ENCODE measurements around the gene ZNF136.

ZNF136 gene

GRCh38 chr19:12208221-12208620 is 45.3 kb downstream of the ZNF136 start:
- Histone ChIP-seq H2AFZ (ENCODE audit: low read depth, low read length, severe bottlenecking) (no peak overlapping the region), H3K9me2 (replicated peaks; ENCODE audit: insufficient read depth, low read length) (no peaks in the 10 kb centered on the region), H3K9me3 (ENCODE audit: insufficient read depth, low read length) (peaks cover 42% of the 10 kb centered on the region; the same call in 1 of the 2 replicates), H3K4me3 (ENCODE audit: insufficient read depth, low read length, poor library complexity, severe bottlenecking) (no peak overlapping the region), H3K27me3 (ENCODE audit: low read length) (no peaks in the 10 kb centered on the region), H3K79me2 (ENCODE audit: insufficient read depth, low read length) (peaks cover 3% of the 10 kb centered on the region; the same call in 1 of the 2 replicates), H4K20me1 (ENCODE audit: low read depth, low read length) (no peaks in the 10 kb centered on the region), H3K4me2 (ENCODE audit: low read depth, low read length, poor library complexity, severe bottlenecking) (no peak overlapping the region), H3K27ac (ENCODE audit: low read depth, low read length) (no peak overlapping the region), H3F3A (ENCODE audit: insufficient read depth) (no peaks in the 10 kb centered on the region), H3K9ac (ENCODE audit: low read length) (no peak overlapping the region), H3K36me3 (ENCODE audit: low read length) (peaks cover 22% of the 10 kb centered on the region)
- TF ChIP-seq CTCF (IDR thresholded peaks at IDR 0.05; ENCODE audit: insufficient read depth, low read length, poor library complexity, severe bottlenecking): no peak

- peaks cover 26% of the 10 kb centered on the region; the same call in 1 of the 2 replicates for H3K9me3 ChIP-seq (ENCODE audit: insufficient read depth, low read length)
- no peak overlapping the region for H3K27ac ChIP-seq (ENCODE audit: low read depth, low read length)
- peaks cover 3% of the 10 kb centered on the region; the same call in 1 of the 2 replicates for H3K36me3 ChIP-seq (ENCODE audit: low read length)
- H3K79me2 ChIP-seq (ENCODE audit: insufficient read depth, low read length): peaks cover 6% of the 10 kb centered on the region; the same call in 1 of the 2 replicates
- H3K27me3 ChIP-seq (ENCODE audit: low read length): no peaks in the 10 kb centered on the region
- H3F3A ChIP-seq (ENCODE audit: insufficient read depth): no peaks in the 10 kb centered on the region
- TF ChIP-seq CTCF (IDR thresholded peaks at IDR 0.05; ENCODE audit: insufficient read depth, low read length, poor library complexity, severe bottlenecking) (no peak), EZH2phosphoT487 (conservative IDR thresholded peaks at IDR 0.05; ENCODE audit: low read length) (no peak)
- no peaks in the 10 kb centered on the region for H4K20me1 ChIP-seq (ENCODE audit: low read depth, low read length)
- no peak overlapping the region for H2AFZ ChIP-seq (ENCODE audit: low read depth, low read length, severe bottlenecking)
- no peaks in the 10 kb centered on the region for H3K9me2 ChIP-seq (replicated peaks; ENCODE audit: insufficient read depth, low read length)
- H3K4me2 ChIP-seq (ENCODE audit: low read depth, low read length, poor library complexity, severe bottlenecking): no peak overlapping the region
- H3K9ac ChIP-seq (ENCODE audit: low read length): no peak overlapping the region
- H3K4me3 ChIP-seq (ENCODE audit: insufficient read depth, low read length, poor library complexity, severe bottlenecking): no peak overlapping the region
These were observed 54.4 kb downstream of the ZNF136 start for GRCh38 chr19:12217332-12217731.

- Histone ChIP-seq H4K20me1 (ENCODE audit: low read depth, low read length) (no peaks in the 10 kb centered on the region), H3K9ac (ENCODE audit: low read length) (no peak overlapping the region), H3K27ac (ENCODE audit: low read depth, low read length) (no peak overlapping the region), H3K9me2 (replicated peaks; ENCODE audit: insufficient read depth, low read length) (no peaks in the 10 kb centered on the region), H3K36me3 (ENCODE audit: low read length) (no peaks in the 10 kb centered on the region), H2AFZ (ENCODE audit: low read depth, low read length, severe bottlenecking) (no peak overlapping the region), H3K79me2 (ENCODE audit: insufficient read depth, low read length) (0 out of 2 replicates have a peak, but pooled peaks cover 6% of the 10 kb centered on the region), H3K9me3 (ENCODE audit: insufficient read depth, low read length) (no peaks in the 10 kb centered on the region), H3F3A (ENCODE audit: insufficient read depth) (no peaks in the 10 kb centered on the region), H3K27me3 (ENCODE audit: low read length) (no peaks in the 10 kb centered on the region), H3K4me2 (ENCODE audit: low read depth, low read length, poor library complexity, severe bottlenecking) (no peak overlapping the region), H3K4me3 (ENCODE audit: insufficient read depth, low read length, poor library complexity, severe bottlenecking) (no peak overlapping the region)
- TF ChIP-seq CTCF (IDR thresholded peaks at IDR 0.05; ENCODE audit: insufficient read depth, low read length, poor library complexity, severe bottlenecking) (no peak), EZH2phosphoT487 (conservative IDR thresholded peaks at IDR 0.05; ENCODE audit: low read length) (no peak)
These were observed 60.2 kb downstream of the ZNF136 start for GRCh38 chr19:12222980-12223630.
